ENCODE results near the gene CYP4F8.

- TF ChIP-seq CTCF (IDR thresholded peaks at IDR 0.05) (no peak), EZH2 (IDR thresholded peaks at IDR 0.05; ENCODE audit: borderline replicate concordance, insufficient read depth, low read depth, low read length, poor library complexity, severe bottlenecking) (no peak)
Observed at GRCh38 chr19:15675560-15675959, 60.5 kb downstream of the CYP4F8 start.

Measured in B cell (primary cell).